CD4-positive, alpha-beta T cell (primary cell): ENCODE results near the gene SLC23A1. TPM values are rescaled to one million over a fixed set of nuclear protein-coding genes. Genes with fewer than 3 reads are reported as not detected.

Source experiments
- ATAC-seq: fragments of 200-7000 bp; cut with Tn5 transposase; one replicate; pipeline ENCODE4 v1.10.0; 2022; ENCODE audit warnings: mild to moderate bottlenecking; ENCODE audit not compliant: poor library complexity
- CTCF ChIA-PET: fragments of 350-600 bp; sonication (Branson Sonifier 250); formaldehyde crosslinking; loops from one replicate; lab custom pipeline; 2021; ENCODE audit warnings: antibody characterized with exemption, inconsistent platforms; lab: Charles Lee
- POLR2A ChIA-PET: fragments of 350-600 bp; sonication (Branson Sonifier 250); formaldehyde crosslinking; loops from one replicate; lab custom pipeline; 2021; ENCODE audit warnings: antibody characterized with exemption, inconsistent platforms; lab: Charles Lee
- DNase-seq, 14 experiments: peaks; one replicate each; pipeline ENCODE4 v3.0.0-alpha.2; 2013 to 2020; ENCODE audit warnings: mixed read lengths in 2 of 14
- H3K27ac ChIP-seq, 2 donors: one replicate each; pipeline versions ENCODE4 v1.5.1 to v1.7.0; 2013; ENCODE audit warnings: low read length in 2 of 2, low read depth in 1 of 2, mild to moderate bottlenecking in 1 of 2
- H3K27me3 ChIP-seq, 2 experiments: 1 replicate in 1 of 2; 2 replicates in 1 of 2; pipeline versions ENCODE4 v1.6.1 to v1.7.0; 2013; ENCODE audit warnings: low read length in 2 of 2, control low read depth in 1 of 2, mild to moderate bottlenecking in 1 of 2, moderate library complexity in 1 of 2; ENCODE audit not compliant: insufficient read depth in 2 of 2, control insufficient read depth in 1 of 2
- H3K36me3 ChIP-seq: one replicate; pipeline ENCODE4 v1.6.1; 2013; ENCODE audit warnings: low read length, control low read depth; ENCODE audit not compliant: insufficient read depth
- H3K4me1 ChIP-seq: one replicate; pipeline ENCODE4 v1.6.1; 2013; ENCODE audit warnings: low read length, control low read depth; ENCODE audit not compliant: insufficient read depth
- H3K4me3 ChIP-seq: one replicate; pipeline ENCODE4 v1.5.1; 2013; ENCODE audit warnings: mild to moderate bottlenecking, low read length, moderate library complexity
- H3K9me3 ChIP-seq, 2 experiments: 1 replicate in 1 of 2; 2 replicates in 1 of 2; pipeline versions ENCODE4 v1.6.1 to v1.7.0; 2013; ENCODE audit warnings: low read length in 2 of 2, mild to moderate bottlenecking in 2 of 2, control low read depth in 1 of 2, moderate library complexity in 1 of 2; ENCODE audit not compliant: control insufficient read depth in 1 of 2, insufficient read depth in 1 of 2
- H3K27ac Mint-ChIP-seq: one replicate; pipeline ENCODE4 v1.8.0; 2020; ENCODE audit warnings: mixed read lengths
- H3K27me3 Mint-ChIP-seq: one replicate; pipeline ENCODE4 v1.8.0; 2021; ENCODE audit warnings: mixed read lengths
- H3K36me3 Mint-ChIP-seq: one replicate; pipeline ENCODE4 v1.8.0; 2021; ENCODE audit warnings: low read depth, mixed read lengths
- H3K4me1 Mint-ChIP-seq: one replicate; pipeline ENCODE4 v1.8.0; 2021; ENCODE audit warnings: low read depth, mixed read lengths
- H3K4me3 Mint-ChIP-seq: one replicate; pipeline ENCODE4 v1.8.0; 2020; ENCODE audit warnings: mild to moderate bottlenecking, mixed read lengths
- H3K9me3 Mint-ChIP-seq: one replicate; pipeline ENCODE4 v1.8.0; 2020; ENCODE audit warnings: mixed read lengths
- CTCF ChIP-seq: fragments of 200-600 bp; IDR thresholded peaks from one replicate; pipeline ENCODE4 v1.8.0; 2022; ENCODE audit warnings: antibody characterized with exemption, mild to moderate bottlenecking
- intact Hi-C, 2 experiments: fragments of 100-400 bp; cut with DNase I in 1 of 2; cut with micrococcal nuclease in 1 of 2; formaldehyde crosslinking; loops; one replicate each; pipeline versions ENCODE4 v1.15.1 to v1.9.0; 2023 to 2025; cut with DNase I, micrococcal nuclease
- total RNA-seq, 174 experiments: library from RNA in 2 of 174; stranded (reverse) in 2 of 174; gene quantifications; one replicate each; pipeline ENCODE4 v1.2.3 and lab custom pipeline; 2021 to 2026

SLC23A1 gene
- total RNA-seq, 2 experiments from 2014 or later = not detected

DNA sequence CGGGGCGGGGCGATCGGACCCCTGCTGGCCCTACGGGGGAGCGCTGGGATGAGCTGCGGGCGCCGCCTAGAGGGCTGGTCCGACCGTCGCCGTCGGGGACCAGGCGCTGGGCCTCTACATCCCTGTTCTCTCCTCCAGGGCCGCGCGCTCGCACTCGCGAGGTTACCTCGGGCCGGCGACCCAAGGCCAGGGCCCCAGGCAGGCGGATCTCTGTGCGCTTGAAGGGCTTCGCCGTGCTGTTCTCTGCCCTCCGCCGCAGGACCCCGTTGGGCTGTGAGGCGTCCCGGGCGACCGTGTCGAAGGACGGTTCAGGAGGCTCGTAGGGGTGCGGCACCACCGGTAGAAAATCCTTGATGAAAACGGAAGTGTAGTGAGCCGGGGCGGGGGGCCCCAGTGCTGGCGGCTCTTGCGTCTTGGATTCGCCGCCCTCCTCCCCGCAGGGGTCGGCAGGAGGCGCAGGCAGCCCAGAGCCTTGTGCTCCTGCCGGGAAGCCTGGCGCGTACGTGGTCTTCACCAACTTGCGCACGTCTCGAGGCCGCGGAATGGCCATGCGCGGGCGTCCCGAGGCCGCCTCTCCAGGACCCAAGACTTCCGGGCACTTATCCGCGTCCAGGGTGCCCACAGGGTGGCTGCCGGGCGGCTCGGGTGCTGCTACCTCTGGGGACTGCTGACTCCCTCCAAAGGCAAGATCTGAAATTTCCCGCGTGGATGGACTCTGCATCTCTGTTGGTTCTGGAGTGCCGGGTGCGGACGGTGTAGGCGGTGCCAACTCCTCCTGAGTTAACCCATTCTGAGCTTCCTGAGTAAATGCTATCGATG is 9.8 kb upstream of the SLC23A1 start:
- intact Hi-C loops = loop anchor here (2.0 to 5.0 kb wide), 2 partner anchors 51 to 104 kb away; partner anchors contain the start of gene PAIP2 (in 1 of the 2)
- Mint-ChIP-seq H3K27ac (peak overlapping the region; percentile 59), H3K27me3 (no peaks in the 10 kb centered on the region), H3K4me1 (peaks cover 38% of the 10 kb centered on the region), H3K36me3 (no peaks in the 10 kb centered on the region), H3K9me3 (no peaks in the 10 kb centered on the region), H3K4me3 (peak overlapping the region; percentile 92)
- peak overlapping the region; percentile 81 for H3K4me3 ChIP-seq
- H3K36me3 ChIP-seq = no peaks in the 10 kb centered on the region
- DNase-seq (peak; percentile 51 to 89 (median 64)), ATAC-seq (peak; percentile 66)
- POLR2A ChIA-PET = interaction anchor here (0.6 to 4.6 kb wide), 4 partner anchors 11 to 469 kb away, joined by 3 to 21 read pairs (median 11); partner anchors contain the start of genes MATR3, PAIP2 and SPATA24
- H3K27ac ChIP-seq = no peak overlapping the region
- H3K9me3 ChIP-seq = no peaks in the 10 kb centered on the region
- peaks cover 0 to 6% of the 10 kb centered on the region in 2 experiments for H3K27me3 ChIP-seq
- peaks cover 61% of the 10 kb centered on the region for H3K4me1 ChIP-seq
- CTCF ChIA-PET = interaction anchor here (0.5 to 2.4 kb wide), 5 partner anchors 10 to 171 kb away, joined by 3 to 14 read pairs (median 5); partner anchors contain the start of genes PAIP2 and SPATA24
- TF ChIP-seq CTCF = peak; percentile 66

DNA sequence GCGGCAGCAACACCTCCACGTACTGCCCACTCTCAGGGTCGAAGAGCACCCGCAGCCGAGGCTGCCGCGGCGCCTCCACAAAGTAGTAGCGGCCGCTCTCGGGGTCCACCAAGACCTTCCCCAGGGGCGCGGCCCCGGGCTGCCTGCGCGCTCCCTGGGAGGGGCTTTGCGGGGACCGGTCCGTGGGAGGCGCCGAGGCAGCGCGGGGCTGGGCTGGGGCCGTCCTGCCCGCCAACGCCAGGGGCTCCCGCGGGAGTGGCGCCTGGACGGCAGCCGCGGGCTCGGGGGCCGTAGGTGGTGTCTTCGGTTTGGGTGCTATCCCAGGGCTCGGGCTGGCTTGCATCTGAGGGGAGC is 9.2 kb upstream of the SLC23A1 start:
- DNase-seq = no peak
- no peak for TF ChIP-seq CTCF
- Mint-ChIP-seq H3K4me3 (peak overlapping the region; percentile 92), H3K9me3 (no peaks in the 10 kb centered on the region), H3K36me3 (no peaks in the 10 kb centered on the region), H3K27me3 (no peaks in the 10 kb centered on the region), H3K27ac (no peak overlapping the region), H3K4me1 (peaks cover 38% of the 10 kb centered on the region)
- CTCF ChIA-PET = interaction anchor here (0.5 to 2.4 kb wide), 5 partner anchors 11 to 171 kb away, joined by 3 to 14 read pairs (median 5); partner anchors contain the start of genes PAIP2 and SPATA24
- Histone ChIP-seq H3K27ac (no peak overlapping the region), H3K4me1 (peaks cover 61% of the 10 kb centered on the region), H3K9me3 (no peaks in the 10 kb centered on the region), H3K36me3 (no peaks in the 10 kb centered on the region), H3K4me3 (peak overlapping the region; percentile 81), H3K27me3 (peaks cover 0 to 6% of the 10 kb centered on the region in 2 experiments)
- intact Hi-C loops = loop anchor here (2.0 to 5.0 kb wide), 2 partner anchors 50 to 104 kb away; partner anchors contain the start of gene PAIP2 (in 1 of the 2)
- ATAC-seq = peak; percentile 32
- POLR2A ChIA-PET = interaction anchor here (0.6 to 4.6 kb wide), 4 partner anchors 12 to 468 kb away, joined by 3 to 21 read pairs (median 11); partner anchors contain the start of genes MATR3, PAIP2 and SPATA24

- peak; percentile 1 for ATAC-seq
- POLR2A ChIA-PET = interaction anchor here (1.4 to 4.6 kb wide), 4 partner anchors 12 to 98 kb away, joined by 4 to 21 read pairs (median 14); partner anchors contain the start of genes MATR3, PAIP2 and SPATA24
- Histone ChIP-seq H3K27ac (peak overlapping the region in 1 of 2 donors; percentile 6), H3K27me3 (peaks cover 0 to 6% of the 10 kb centered on the region in 2 experiments), H3K9me3 (no peaks in the 10 kb centered on the region), H3K4me1 (peaks cover 61% of the 10 kb centered on the region), H3K4me3 (peak overlapping the region; percentile 81), H3K36me3 (no peaks in the 10 kb centered on the region)
- DNase-seq = peak in 2 of 14 experiments; percentile 21 to 35
- peak overlapping the region; percentile 91 for H3K4me3 Mint-ChIP-seq
- intact Hi-C loops = loop anchor here (2.0 to 5.0 kb wide), 2 partner anchors 49 to 103 kb away; partner anchors contain the start of gene PAIP2 (in 1 of the 2)
- no peaks in the 10 kb centered on the region for H3K27me3 Mint-ChIP-seq
- H3K27ac Mint-ChIP-seq = peak overlapping the region; percentile 62
- CTCF ChIA-PET = interaction anchor here (0.5 to 2.4 kb wide), 5 partner anchors 11 to 172 kb away, joined by 3 to 14 read pairs (median 5); partner anchors contain the start of genes PAIP2 and SPATA24
- H3K4me1 Mint-ChIP-seq = peaks cover 40% of the 10 kb centered on the region
- no peaks in the 10 kb centered on the region for H3K9me3 Mint-ChIP-seq
- TF ChIP-seq CTCF = no peak
- no peaks in the 10 kb centered on the region for H3K36me3 Mint-ChIP-seq
Measured at GRCh38 chr5:139391570-139392323, 8.7 kb upstream of the SLC23A1 start.
